Measurements from ENCODE around the gene UBXN6. TPM values are rescaled to one million over a fixed set of nuclear protein-coding genes. Genes with fewer than 3 reads are reported as not detected.

The UBXN6 gene
- total RNA-seq, 1 experiment from 2014 or later: 76.5 TPM

DNA sequence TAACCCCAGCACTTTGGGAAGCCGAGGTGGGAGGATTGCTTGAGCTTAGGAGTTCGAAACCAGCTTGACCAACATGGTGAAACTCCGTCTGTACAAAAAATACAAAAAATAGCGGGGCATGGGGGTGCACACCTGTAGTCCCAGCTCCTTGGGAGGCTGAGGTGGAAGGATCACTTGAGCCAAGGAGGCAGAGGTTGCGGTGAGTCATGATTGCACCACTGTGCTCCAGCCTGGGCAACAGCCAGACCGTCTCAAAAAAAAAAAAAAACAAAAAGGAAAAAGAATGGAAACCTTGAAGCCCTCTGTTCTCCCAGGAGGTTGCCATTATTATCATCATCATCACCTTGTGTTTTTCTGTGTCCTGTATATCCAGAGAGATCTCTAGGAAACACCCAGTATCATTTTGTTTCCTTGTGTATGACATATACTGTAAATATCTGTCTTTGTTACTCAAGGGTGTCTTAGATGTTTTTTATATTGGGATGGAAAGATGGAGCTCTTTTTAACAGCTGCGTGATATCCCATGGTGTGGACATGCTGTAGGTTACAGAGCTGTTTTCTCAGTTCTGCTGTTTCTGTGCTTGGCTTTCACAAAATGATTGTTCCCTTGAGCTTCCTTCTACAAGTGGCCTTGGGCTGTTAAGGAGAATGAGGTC, 43.3 kb downstream of the UBXN6 start:
- TF ChIP-seq TCF7L2 (IDR thresholded peaks at IDR 0.05; ENCODE audit: borderline replicate concordance, extremely low read depth, insufficient read depth, insufficient read length) (no peak), SRF (IDR thresholded peaks at IDR 0.05; ENCODE audit: low read depth) (no peak), SP1 (IDR thresholded peaks at IDR 0.05; ENCODE audit: low read depth) (no peak), POLR2AphosphoS5 (IDR thresholded peaks at IDR 0.05; ENCODE audit: low read depth, low read length) (no peak), RAD21 (IDR thresholded peaks at IDR 0.05; ENCODE audit: low read depth) (no peak), ELF1 (IDR thresholded peaks at IDR 0.05; ENCODE audit: borderline replicate concordance, low read depth) (no peak), REST (IDR thresholded peaks at IDR 0.05; ENCODE audit: low read depth) (no peak), EZH2 (IDR thresholded peaks at IDR 0.05) (no peak), SIN3A (IDR thresholded peaks at IDR 0.05; ENCODE audit: low read depth) (no peak), ZNF274 (IDR thresholded peaks at IDR 0.05; ENCODE audit: low read depth, low read length) (no peak)
- TF ChIP-seq, protein P1, sequence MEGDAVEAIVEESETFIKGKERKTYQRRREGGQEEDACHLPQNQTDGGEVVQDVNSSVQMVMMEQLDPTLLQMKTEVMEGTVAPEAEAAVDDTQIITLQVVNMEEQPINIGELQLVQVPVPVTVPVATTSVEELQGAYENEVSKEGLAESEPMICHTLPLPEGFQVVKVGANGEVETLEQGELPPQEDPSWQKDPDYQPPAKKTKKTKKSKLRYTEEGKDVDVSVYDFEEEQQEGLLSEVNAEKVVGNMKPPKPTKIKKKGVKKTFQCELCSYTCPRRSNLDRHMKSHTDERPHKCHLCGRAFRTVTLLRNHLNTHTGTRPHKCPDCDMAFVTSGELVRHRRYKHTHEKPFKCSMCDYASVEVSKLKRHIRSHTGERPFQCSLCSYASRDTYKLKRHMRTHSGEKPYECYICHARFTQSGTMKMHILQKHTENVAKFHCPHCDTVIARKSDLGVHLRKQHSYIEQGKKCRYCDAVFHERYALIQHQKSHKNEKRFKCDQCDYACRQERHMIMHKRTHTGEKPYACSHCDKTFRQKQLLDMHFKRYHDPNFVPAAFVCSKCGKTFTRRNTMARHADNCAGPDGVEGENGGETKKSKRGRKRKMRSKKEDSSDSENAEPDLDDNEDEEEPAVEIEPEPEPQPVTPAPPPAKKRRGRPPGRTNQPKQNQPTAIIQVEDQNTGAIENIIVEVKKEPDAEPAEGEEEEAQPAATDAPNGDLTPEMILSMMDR (IDR thresholded peaks at IDR 0.05 in 2 of 3, conservative IDR thresholded peaks at IDR 0.05 in 1 of 3; ENCODE audit: borderline replicate concordance in 1 of 3, insufficient read depth in 1 of 3, low read depth in 2 of 3, low read length in 2 of 3): no peak
- no peaks in the 10 kb centered on the region for H3K27me3 ChIP-seq (ENCODE audit: insufficient read depth, low read length)
- no peak overlapping the region for H3K4me2 ChIP-seq (ENCODE audit: low read length)
- no peak overlapping the region for H3K27ac ChIP-seq (ENCODE audit: low read depth, low read length)
- H3K79me2 ChIP-seq (ENCODE audit: insufficient read depth, low read length): peaks cover 96% of the 10 kb centered on the region
- peaks cover 9 to 52% of the 10 kb centered on the region in 2 experiments for H3K36me3 ChIP-seq (ENCODE audit: control insufficient read depth in 1 of 2, insufficient read depth in 2 of 2, low read length in 2 of 2)
- RAD21 ChIA-PET (ENCODE audit: low non-redundant PET in 1 of 2, low total read pairs in 2 of 2, uncharacterized antibody in 2 of 2, unreplicated experiment in 2 of 2): no interaction called here
- no peak overlapping the region for H3K9ac ChIP-seq (ENCODE audit: low read length)
- intact Hi-C loops (cut with micrococcal nuclease): no loop called here
- no peak overlapping the region for H3K4me3 ChIP-seq (replicated peaks in 1 of 2; ENCODE audit: low read depth in 1 of 2, low read length in 2 of 2)
- H3K9me2 ChIP-seq (ENCODE audit: insufficient read depth): no peaks in the 10 kb centered on the region
- no TSS peak for BruUV-seq (replicated peaks)
- no peak for DNase-seq (ENCODE audit: low read depth, low spot score)
- no peak for ATAC-seq
- POLR2A ChIA-PET: interaction anchor here (1.6 kb wide), 1 partner anchor 71 kb away, joined by 3 read pairs; the partner anchor contains the start of gene MPND
- peaks cover 14% of the 10 kb centered on the region; the same call in 1 of the 2 replicates for H4K20me1 ChIP-seq (ENCODE audit: insufficient read depth)
- no peaks in the 10 kb centered on the region for H3K9me3 ChIP-seq (ENCODE audit: control insufficient read depth in 1 of 2, insufficient read depth in 1 of 2, low read depth in 1 of 2, low read length in 2 of 2)
- H3K4me1 ChIP-seq (ENCODE audit: control insufficient read depth in 1 of 2, insufficient read depth in 2 of 2, low read length in 2 of 2): peaks cover 0 to 12% of the 10 kb centered on the region in 2 experiments; a peak in 2 of 4 replicates
- no peak overlapping the region for H2AFZ ChIP-seq (ENCODE audit: low read depth, low read length, poor library complexity, severe bottlenecking)
- CTCF ChIA-PET: interaction anchor here (1.0 to 1.4 kb wide), 2 partner anchors 12 to 14 kb away, joined by 3 to 5 read pairs; partner anchors contain the start of genes CHAF1A and SH3GL1
